GM23338 (cell line): ENCODE data around the gene TRIOBP. TPM values are rescaled to one million over a fixed set of nuclear protein-coding genes. Genes with fewer than 3 reads are reported as not detected.

Source experiments
- ATAC-seq: fragments of 200-7000 bp; cut with Tn5 transposase; 3 replicates; pipeline ENCODE4 v1.9.1; 2020
- DNase-seq: peaks from one replicate; pipeline ENCODE4 v3.0.0-alpha.2; 2015; ENCODE audit warnings: low spot score
- H2AFZ ChIP-seq: fragments of 200-600 bp; sonication (generic); 2 replicates; pipeline ENCODE4 v1.8.0; 2016; ENCODE audit warnings: antibody characterized with exemption, mild to moderate bottlenecking, moderate library complexity
- H3F3A ChIP-seq: fragments of 200-600 bp; sonication (generic); replicated peaks from 2 replicates; pipeline ENCODE4 v1.8.0; 2017; ENCODE audit warnings: antibody characterized with exemption, mixed run types, low read depth
- H3K27ac ChIP-seq: fragments of 200-600 bp; sonication (generic); 2 replicates; pipeline ENCODE4 v1.6.1; 2016; ENCODE audit warnings: low read depth
- H3K27me3 ChIP-seq: fragments of 200-600 bp; sonication (generic); 2 replicates; pipeline ENCODE4 v1.8.0; 2016; ENCODE audit warnings: mild to moderate bottlenecking, mixed run types, moderate library complexity; ENCODE audit not compliant: insufficient read depth
- H3K36me3 ChIP-seq: fragments of 200-600 bp; sonication (generic); 2 replicates; pipeline ENCODE4 v1.8.0; 2016; ENCODE audit warnings: mild to moderate bottlenecking; ENCODE audit not compliant: insufficient read depth
- H3K4me1 ChIP-seq: fragments of 200-600 bp; sonication (generic); 2 replicates; pipeline ENCODE4 v1.8.0; 2016; ENCODE audit warnings: mild to moderate bottlenecking, moderate library complexity; ENCODE audit not compliant: insufficient read depth
- H3K4me2 ChIP-seq: fragments of 200-600 bp; sonication (generic); 2 replicates; pipeline ENCODE4 v1.7.1; 2017; ENCODE audit warnings: mixed run types
- H3K4me3 ChIP-seq: fragments of 200-600 bp; sonication (generic); 2 replicates; pipeline ENCODE4 v1.6.1; 2016; ENCODE audit warnings: mixed run types
- H3K79me2 ChIP-seq: fragments of 200-600 bp; sonication (generic); replicated peaks from 2 replicates; pipeline ENCODE4 v1.8.0; 2017; ENCODE audit warnings: mild to moderate bottlenecking; ENCODE audit not compliant: insufficient read depth
- H3K9me2 ChIP-seq: fragments of 200-600 bp; sonication (generic); 2 replicates; pipeline ENCODE4 v1.8.0; 2017; ENCODE audit not compliant: insufficient read depth
- H4K20me1 ChIP-seq: fragments of 200-600 bp; sonication (generic); replicated peaks from 2 replicates; pipeline ENCODE4 v1.8.0; 2017; ENCODE audit warnings: mild to moderate bottlenecking; ENCODE audit not compliant: insufficient read depth
- H3K27ac Mint-ChIP-seq: 2 replicates; pipeline ENCODE4 v1.8.0; 2020; ENCODE audit warnings: inconsistent platforms, mild to moderate bottlenecking, moderate library complexity, mixed read lengths
- H3K27me3 Mint-ChIP-seq: 3 replicates; pipeline ENCODE4 v1.8.0; 2022; ENCODE audit warnings: low read depth, mild to moderate bottlenecking, moderate library complexity, mixed read lengths, inconsistent platforms; ENCODE audit not compliant: insufficient read depth, poor library complexity
- H3K36me3 Mint-ChIP-seq: 3 replicates; pipeline ENCODE4 v1.8.0; 2021; ENCODE audit warnings: low read depth, mild to moderate bottlenecking, inconsistent platforms, moderate library complexity, mixed read lengths
- H3K4me1 Mint-ChIP-seq: 3 replicates; pipeline ENCODE4 v1.8.0; 2020; ENCODE audit warnings: mild to moderate bottlenecking, inconsistent platforms, mixed read lengths
- H3K4me3 Mint-ChIP-seq: 3 replicates; pipeline ENCODE4 v1.8.0; 2021; ENCODE audit warnings: moderate library complexity, mild to moderate bottlenecking, inconsistent platforms, mixed read lengths
- H3K9me3 Mint-ChIP-seq: 3 replicates; pipeline ENCODE4 v1.8.0; 2020; ENCODE audit warnings: moderate library complexity, mild to moderate bottlenecking, inconsistent platforms, mixed read lengths
- CREB1 ChIP-seq: fragments of 250-450 bp; sonication (Bioruptor Pico); IDR thresholded peaks from 2 replicates; pipeline ENCODE4 v1.5.0; 2020; ENCODE audit warnings: low read depth, mild to moderate bottlenecking, moderate library complexity
- CTCF ChIP-seq, 2 experiments: fragments of 200-600 bp in 1 of 2; sonication (generic) in 1 of 2; conservative IDR thresholded peaks; 2 replicates each; pipeline versions ENCODE4 v1.5.1 to v1.6.1; 2016 to 2017; ENCODE audit warnings: antibody characterized with exemption in 2 of 2, low read depth in 2 of 2, mild to moderate bottlenecking in 2 of 2, moderate library complexity in 1 of 2
- ETS1 ChIP-seq: IDR thresholded peaks from 2 replicates; pipeline ENCODE4 v1.6.1; 2016; ENCODE audit warnings: antibody characterized with exemption
- EZH2 ChIP-seq: fragments of 200-600 bp; sonication (generic); IDR thresholded peaks from one replicate; pipeline ENCODE4 v1.8.0; 2017; ENCODE audit warnings: antibody characterized with exemption, mild to moderate bottlenecking, low read depth; ENCODE audit not compliant: unreplicated experiment
- EZH2phosphoT487 ChIP-seq: fragments of 200-600 bp; sonication (generic); IDR thresholded peaks from one replicate; pipeline ENCODE4 v1.8.1; 2018; ENCODE audit warnings: antibody characterized with exemption; ENCODE audit not compliant: unreplicated experiment
- JUNB ChIP-seq: IDR thresholded peaks from one replicate; pipeline ENCODE4 v1.6.1; 2016; ENCODE audit warnings: antibody characterized with exemption; ENCODE audit not compliant: unreplicated experiment
- NANOG ChIP-seq: IDR thresholded peaks from 2 replicates; pipeline ENCODE4 v1.6.1; 2016; ENCODE audit warnings: antibody characterized with exemption, borderline replicate concordance
- POLR2AphosphoS5 ChIP-seq: IDR thresholded peaks from 2 replicates; pipeline ENCODE4 v1.6.1; 2016; ENCODE audit warnings: antibody characterized with exemption, low read depth
- REST ChIP-seq: IDR thresholded peaks from one replicate; pipeline ENCODE4 v1.6.1; 2018; ENCODE audit warnings: antibody characterized with exemption; ENCODE audit not compliant: unreplicated experiment
- STAT1 ChIP-seq: IDR thresholded peaks from one replicate; pipeline ENCODE4 v1.6.1; 2016; ENCODE audit warnings: antibody characterized with exemption; ENCODE audit not compliant: unreplicated experiment
- ZNF114 ChIP-seq: fragments of 250-450 bp; sonication (Bioruptor Pico); IDR thresholded peaks from 2 replicates; pipeline ENCODE4 v1.5.0; 2020; ENCODE audit warnings: mild to moderate bottlenecking, moderate library complexity
- ZNF331 ChIP-seq: fragments of 250-450 bp; sonication (Bioruptor Pico); IDR thresholded peaks from 2 replicates; pipeline ENCODE4 v1.5.0; 2020; ENCODE audit warnings: low read depth, mild to moderate bottlenecking, moderate library complexity
- ZNF462 ChIP-seq: fragments of 250-450 bp; sonication (Bioruptor Pico); IDR thresholded peaks from 2 replicates; pipeline ENCODE4 v1.5.0; 2020; ENCODE audit warnings: mild to moderate bottlenecking, moderate library complexity
- polyA plus RNA-seq: library from polyadenylated mRNA; unstranded; fragments of >200 nt; fragmentation: Nextera tagmentation; extraction: Ambion mirVana; gene quantifications from 2 replicates; pipeline ENCODE4 v1.2.1, GENCODE V29; 2016
- total RNA-seq: library from RNA; depleted of rRNA; stranded (reverse); fragments of >200 nt; shearing (Covaris generic); gene quantifications from 2 replicates; pipeline ENCODE4 v1.2.3, GENCODE V29; 2014

Gene TRIOBP
- total and polyA plus RNA-seq, 2 experiments from 2014 or later, result 21.4 to 48.4 TPM

- Mint-ChIP-seq H3K27ac (no peak overlapping the region), H3K4me3 (no peak overlapping the region), H3K36me3 (peaks cover 42% of the 10 kb centered on the region), H3K4me1 (peaks cover 4% of the 10 kb centered on the region), H3K27me3 (peaks cover 6% of the 10 kb centered on the region), H3K9me3 (no peaks in the 10 kb centered on the region; the same call in 2 of the 3 replicates)
- Histone ChIP-seq H3K9me2 (no peaks in the 10 kb centered on the region), H3K36me3 (no peaks in the 10 kb centered on the region), H3K4me3 (no peak overlapping the region), H3K27me3 (no peaks in the 10 kb centered on the region), H2AFZ (no peak overlapping the region), H4K20me1 (no peaks in the 10 kb centered on the region), H3K27ac (no peak overlapping the region), H3F3A (peaks cover 8% of the 10 kb centered on the region; the same call in 1 of the 2 replicates), H3K79me2 (peaks cover 11% of the 10 kb centered on the region), H3K4me1 (no peaks in the 10 kb centered on the region), H3K4me2 (no peak overlapping the region)
- no peak for DNase-seq
- TF ChIP-seq ZNF331 (CRISPR knock-in tag) (no peak), CTCF (conservative IDR thresholded peaks at IDR 0.05; ENCODE audit: low read depth in 2 of 2) (no peak), ZNF114 (CRISPR knock-in tag) (no peak), STAT1 (no peak), ZNF462 (CRISPR knock-in tag) (no peak), REST (no peak), CREB1 (CRISPR knock-in tag) (no peak), JUNB (no peak), EZH2phosphoT487 (no peak), NANOG (no peak), POLR2AphosphoS5 (no peak), ETS1 (no peak), EZH2 (no peak)
- ATAC-seq, result no peak
Observed at GRCh38 chr22:37690407-37690806, 6.4 kb upstream of the TRIOBP start.
